ENCODE results near the gene PTPN6. TPM values are rescaled to one million over a fixed set of nuclear protein-coding genes. Genes with fewer than 3 reads are reported as not detected.

The PTPN6 gene
- total RNA-seq, 1 donor from 2014 or later, result 6.0 TPM

- no peak overlapping the region for H2AFZ ChIP-seq (replicated peaks)
- peaks cover 12% of the 10 kb centered on the region for H3F3A ChIP-seq (ENCODE audit: low read depth)
- Mint-ChIP-seq H3K4me3 (no peak overlapping the region), H3K27me3 (ENCODE audit: insufficient read depth, low read depth) (peaks cover 8% of the 10 kb centered on the region), H3K9me3 (no peaks in the 10 kb centered on the region), H3K27ac (no peak overlapping the region), H3K4me1 (no peaks in the 10 kb centered on the region), H3K36me3 (peaks cover 13% of the 10 kb centered on the region)
- H3K4me1 ChIP-seq, result no peaks in the 10 kb centered on the region
- H3K4me3 ChIP-seq, result no peak overlapping the region
- no peaks in the 10 kb centered on the region for H3K27me3 ChIP-seq
- TF ChIP-seq EZH2 (IDR thresholded peaks at IDR 0.05), result no peak
- no peak for TF ChIP-seq EZH2phosphoT487 (IDR thresholded peaks at IDR 0.05)
- TF ChIP-seq CTCF (IDR thresholded peaks at IDR 0.05), result no peak
- H3K9me3 ChIP-seq (ENCODE audit: low read depth), result no peaks in the 10 kb centered on the region
- no peaks in the 10 kb centered on the region for H4K20me1 ChIP-seq (ENCODE audit: low read depth)
- no peak overlapping the region for H3K4me2 ChIP-seq
- H3K79me2 ChIP-seq (ENCODE audit: low read depth), result peaks cover 12% of the 10 kb centered on the region
- no peaks in the 10 kb centered on the region for H3K36me3 ChIP-seq
- DNase-seq (ENCODE audit: low spot score), result no peak
- H3K27ac ChIP-seq, result no peak overlapping the region
- no peak overlapping the region for H3K9ac ChIP-seq
Observed at GRCh38 chr12:6977653-6978052, 26.5 kb downstream of the PTPN6 start.

- Histone ChIP-seq H3K79me2 (ENCODE audit: low read depth) (peaks cover 6% of the 10 kb centered on the region), H3K4me2 (no peak overlapping the region), H4K20me1 (ENCODE audit: low read depth) (no peaks in the 10 kb centered on the region), H3K4me3 (no peak overlapping the region), H3K9ac (no peak overlapping the region), H3K27me3 (no peaks in the 10 kb centered on the region), H3K4me1 (no peaks in the 10 kb centered on the region), H2AFZ (replicated peaks) (no peak overlapping the region), H3K9me3 (ENCODE audit: low read depth) (no peaks in the 10 kb centered on the region), H3F3A (ENCODE audit: low read depth) (peaks cover 12% of the 10 kb centered on the region), H3K36me3 (no peaks in the 10 kb centered on the region), H3K27ac (no peak overlapping the region)
- no peak for TF ChIP-seq CTCF (IDR thresholded peaks at IDR 0.05)
- TF ChIP-seq EZH2 (IDR thresholded peaks at IDR 0.05), result no peak
- no peak for TF ChIP-seq EZH2phosphoT487 (IDR thresholded peaks at IDR 0.05)
- H3K4me3 Mint-ChIP-seq, result no peak overlapping the region
- peaks cover 8% of the 10 kb centered on the region for H3K27me3 Mint-ChIP-seq (ENCODE audit: insufficient read depth, low read depth)
- H3K27ac Mint-ChIP-seq, result no peak overlapping the region
- no peak for DNase-seq (ENCODE audit: low spot score)
- peaks cover 14% of the 10 kb centered on the region for H3K36me3 Mint-ChIP-seq
- no peaks in the 10 kb centered on the region for H3K9me3 Mint-ChIP-seq
- H3K4me1 Mint-ChIP-seq, result no peaks in the 10 kb centered on the region
Observed at GRCh38 chr12:6978188-6978587, 27.0 kb downstream of the PTPN6 start.

GRCh38 chr12:6978611-6979011 is 27.5 kb downstream of the PTPN6 start:
- Histone ChIP-seq H4K20me1 (ENCODE audit: low read depth) (no peaks in the 10 kb centered on the region), H3K27ac (no peak overlapping the region), H2AFZ (replicated peaks) (no peak overlapping the region), H3K79me2 (ENCODE audit: low read depth) (peaks cover 2% of the 10 kb centered on the region), H3K9me3 (ENCODE audit: low read depth) (no peaks in the 10 kb centered on the region), H3K9ac (no peak overlapping the region), H3K27me3 (no peaks in the 10 kb centered on the region), H3K4me1 (no peaks in the 10 kb centered on the region), H3K36me3 (no peaks in the 10 kb centered on the region), H3K4me2 (no peak overlapping the region), H3K4me3 (no peak overlapping the region), H3F3A (ENCODE audit: low read depth) (peaks cover 12% of the 10 kb centered on the region)
- Mint-ChIP-seq H3K27me3 (ENCODE audit: insufficient read depth, low read depth) (peaks cover 8% of the 10 kb centered on the region), H3K9me3 (no peaks in the 10 kb centered on the region), H3K27ac (no peak overlapping the region), H3K36me3 (peaks cover 17% of the 10 kb centered on the region), H3K4me3 (no peak overlapping the region), H3K4me1 (no peaks in the 10 kb centered on the region)
- no peak for TF ChIP-seq CTCF (IDR thresholded peaks at IDR 0.05)
- no peak for TF ChIP-seq EZH2phosphoT487 (IDR thresholded peaks at IDR 0.05)
- TF ChIP-seq EZH2 (IDR thresholded peaks at IDR 0.05), result no peak
- DNase-seq (ENCODE audit: low spot score), result no peak

Data from neural progenitor cell (in vitro differentiated cells).